HCT116 (cell line): ENCODE measurements around the gene AUP1.

ENCODE experiments used
- CEBPB ChIP-seq: IDR thresholded peaks from 2 replicates; pipeline ENCODE4 v1.6.1; 2012; ENCODE audit warnings: low read depth
- CTCF ChIP-seq, 3 experiments: fragments of 200-600 bp in 1 of 3; sonication (generic) in 1 of 3; IDR thresholded peaks in 2 of 3; conservative IDR thresholded peaks in 1 of 3; 2 replicates each; pipeline ENCODE4 v1.5.1; 2012 to 2017; ENCODE audit warnings: low read depth in 2 of 3, low read length in 2 of 3, antibody characterized with exemption in 1 of 3, borderline replicate concordance in 1 of 3, control low read depth in 1 of 3, mild to moderate bottlenecking in 1 of 3, mixed read lengths in 1 of 3, mixed run types in 1 of 3, moderate library complexity in 1 of 3; ENCODE audit not compliant: insufficient read depth in 1 of 3
- EZH2 ChIP-seq: fragments of 200-600 bp; sonication (generic); IDR thresholded peaks from 2 replicates; pipeline ENCODE4 v1.6.1; 2017; ENCODE audit warnings: antibody characterized with exemption, mixed run types
- EZH2phosphoT487 ChIP-seq: fragments of 200-600 bp; IDR thresholded peaks from 2 replicates; pipeline ENCODE4 v1.6.1; 2018; ENCODE audit warnings: antibody characterized with exemption, borderline replicate concordance
- POLR2A ChIP-seq: IDR thresholded peaks from 2 replicates; pipeline ENCODE4 v1.7.0; 2011; ENCODE audit warnings: borderline replicate concordance; ENCODE audit not compliant: insufficient read depth, insufficient read length; ENCODE audit errors: extremely low read depth
- POLR2AphosphoS5 ChIP-seq: IDR thresholded peaks from 2 replicates; pipeline ENCODE4 v1.6.1; 2011; ENCODE audit warnings: mild to moderate bottlenecking, low read depth, low read length, moderate library complexity
- RAD21 ChIP-seq: IDR thresholded peaks from 2 replicates; pipeline ENCODE4 v1.6.1; 2012; ENCODE audit warnings: low read depth, mild to moderate bottlenecking
- SIN3A ChIP-seq: IDR thresholded peaks from 2 replicates; pipeline ENCODE4 v1.6.1; 2012; ENCODE audit warnings: low read depth
- SP1 ChIP-seq: IDR thresholded peaks from 2 replicates; pipeline ENCODE4 v1.6.1; 2012; ENCODE audit warnings: low read depth
- YY1 ChIP-seq: IDR thresholded peaks from 2 replicates; pipeline ENCODE4 v1.6.1; 2011; ENCODE audit warnings: low read length, low read depth, moderate library complexity, mild to moderate bottlenecking; ENCODE audit not compliant: insufficient replicate concordance; ENCODE audit errors: extremely low read depth
- ZBTB33 ChIP-seq: IDR thresholded peaks from 2 replicates; pipeline ENCODE4 v1.6.1; 2011; ENCODE audit warnings: mild to moderate bottlenecking, low read length, moderate library complexity; ENCODE audit not compliant: insufficient replicate concordance; ENCODE audit errors: extremely low read depth
- ZFX ChIP-seq: fragments of 450-650 bp; IDR thresholded peaks from 2 replicates; pipeline ENCODE4 v1.6.1; 2017
- ZNF274 ChIP-seq: fragments of 200-500 bp; sonication (Bioruptor generic); IDR thresholded peaks from 2 replicates; pipeline ENCODE4 v1.6.1; 2014; ENCODE audit warnings: mild to moderate bottlenecking, low read depth, low read length, inconsistent platforms

- TF ChIP-seq YY1, result no peak
- no peak for TF ChIP-seq CTCF (IDR thresholded peaks at IDR 0.05 in 2 of 3, conservative IDR thresholded peaks at IDR 0.05 in 1 of 3; ENCODE audit: borderline replicate concordance in 1 of 3, insufficient read depth in 1 of 3, low read depth in 2 of 3, low read length in 2 of 3)
- TF ChIP-seq POLR2A, result no peak
- TF ChIP-seq CEBPB, result no peak
- TF ChIP-seq SP1, result no peak
- no peak for TF ChIP-seq ZNF274
- no peak for TF ChIP-seq RAD21
- TF ChIP-seq ZBTB33, result no peak
- TF ChIP-seq EZH2, result no peak
- no peak for TF ChIP-seq EZH2phosphoT487
- TF ChIP-seq POLR2AphosphoS5, result no peak
- TF ChIP-seq SIN3A, result no peak
- no peak for TF ChIP-seq ZFX
Measured at GRCh38 chr2:74515271-74515980, 14.1 kb downstream of the AUP1 start.
